ENCODE measurements around the gene SIDT2. TPM values are rescaled to one million over a fixed set of nuclear protein-coding genes. Genes with fewer than 3 reads are reported as not detected.

SIDT2 gene
- total RNA-seq, 1 experiment from 2014 or later, result 20.3 TPM

DNA sequence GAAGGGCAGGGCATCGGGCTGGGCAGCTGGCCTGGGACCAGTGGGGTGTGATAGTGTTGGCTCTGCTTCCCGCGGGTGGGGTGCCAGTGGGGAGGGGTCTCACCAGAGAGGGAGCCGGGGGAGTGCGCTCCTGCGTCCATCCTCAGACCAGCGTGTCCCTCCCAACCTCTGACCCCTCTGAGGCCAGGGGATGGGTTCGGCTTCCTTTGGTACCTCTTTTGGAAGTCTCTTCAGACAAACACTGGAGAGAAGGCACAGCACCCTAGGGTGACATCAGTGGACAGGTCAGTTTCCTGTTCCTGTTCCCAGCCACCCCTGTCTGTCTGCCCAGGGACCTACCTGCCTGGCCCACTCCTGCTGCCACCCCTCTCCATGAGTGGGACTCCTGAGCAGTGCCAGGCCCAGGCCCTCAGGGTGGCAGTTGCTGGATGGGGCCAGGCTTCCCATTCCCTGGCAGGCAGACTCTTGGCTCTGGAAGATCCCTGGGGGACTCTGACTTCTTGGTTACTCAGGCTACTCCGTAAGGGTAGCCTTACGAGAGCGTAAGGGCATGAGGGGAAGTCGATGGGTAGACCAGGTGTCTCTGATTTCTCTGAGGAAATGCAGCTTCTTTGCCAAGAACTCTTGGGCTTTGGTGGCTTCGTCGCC is 23.2 kb downstream of the SIDT2 start:
- no TSS peak for BruUV-seq (replicated peaks)
- H3K4me2 ChIP-seq, result no peak overlapping the region
- H3K27ac ChIP-seq, result no peak overlapping the region
- intact Hi-C loops (cut with micrococcal nuclease; ENCODE audit: unreplicated experiment), result no loop called here
- POLR2A ChIA-PET (ENCODE audit: unreplicated experiment), result no interaction called here
- CTCF ChIA-PET, result interaction anchor here (0.7 kb wide), 1 partner anchor 42 kb away, joined by 3 read pairs; no protein-coding TSS in a partner anchor
- DNase-seq, result no peak
- no peaks in the 10 kb centered on the region for H3F3A ChIP-seq (ENCODE audit: insufficient read depth, low read depth)
- no peaks in the 10 kb centered on the region for H3K27me3 ChIP-seq (ENCODE audit: insufficient read depth, low read depth)
- no peaks in the 10 kb centered on the region for H3K79me2 ChIP-seq (ENCODE audit: low read depth)
- no peak overlapping the region for H2AFZ ChIP-seq
- TF ChIP-seq EZH2 (IDR thresholded peaks at IDR 0.05; ENCODE audit: low read depth), result no peak
- no peak for TF ChIP-seq CTCF (conservative IDR thresholded peaks at IDR 0.05)
- H3K4me1 ChIP-seq (replicated peaks; ENCODE audit: insufficient read depth), result no peaks in the 10 kb centered on the region
- no peaks in the 10 kb centered on the region for H3K36me3 ChIP-seq (ENCODE audit: low read depth)
- H3K9me2 ChIP-seq (ENCODE audit: insufficient read depth), result no peaks in the 10 kb centered on the region
- H4K20me1 ChIP-seq (ENCODE audit: insufficient read depth), result no peaks in the 10 kb centered on the region; the same call in 1 of the 2 replicates
- no peak overlapping the region for H3K4me3 ChIP-seq
- H3K9me3 ChIP-seq (ENCODE audit: insufficient read depth, low read depth), result no peaks in the 10 kb centered on the region

GRCh38 chr11:117202386-117203068 is 24.0 kb downstream of the SIDT2 start:
- H2AFZ ChIP-seq, result no peak overlapping the region
- no peaks in the 10 kb centered on the region for H3K9me3 ChIP-seq (ENCODE audit: insufficient read depth, low read depth)
- no peaks in the 10 kb centered on the region for H3K9me2 ChIP-seq (ENCODE audit: insufficient read depth)
- no peak for TF ChIP-seq EZH2 (IDR thresholded peaks at IDR 0.05; ENCODE audit: low read depth)
- no peak for TF ChIP-seq CTCF (conservative IDR thresholded peaks at IDR 0.05)
- no peaks in the 10 kb centered on the region for H3F3A ChIP-seq (ENCODE audit: insufficient read depth, low read depth)
- ChIA-PET POLR2A (ENCODE audit: unreplicated experiment) (no interaction called here), CTCF (interaction anchor here (0.7 kb wide), 1 partner anchor 42 kb away, joined by 3 read pairs; no protein-coding TSS in a partner anchor)
- H3K79me2 ChIP-seq (ENCODE audit: low read depth), result no peaks in the 10 kb centered on the region
- no peaks in the 10 kb centered on the region for H4K20me1 ChIP-seq (ENCODE audit: insufficient read depth)
- no TSS peak for BruUV-seq (replicated peaks)
- H3K4me1 ChIP-seq (replicated peaks; ENCODE audit: insufficient read depth), result no peaks in the 10 kb centered on the region
- no peaks in the 10 kb centered on the region for H3K27me3 ChIP-seq (ENCODE audit: insufficient read depth, low read depth)
- no peak overlapping the region for H3K27ac ChIP-seq
- intact Hi-C loops (cut with micrococcal nuclease; ENCODE audit: unreplicated experiment), result no loop called here
- no peak overlapping the region for H3K4me2 ChIP-seq
- no peak overlapping the region for H3K4me3 ChIP-seq
- no peaks in the 10 kb centered on the region for H3K36me3 ChIP-seq (ENCODE audit: low read depth)
- no peak for DNase-seq

DNA sequence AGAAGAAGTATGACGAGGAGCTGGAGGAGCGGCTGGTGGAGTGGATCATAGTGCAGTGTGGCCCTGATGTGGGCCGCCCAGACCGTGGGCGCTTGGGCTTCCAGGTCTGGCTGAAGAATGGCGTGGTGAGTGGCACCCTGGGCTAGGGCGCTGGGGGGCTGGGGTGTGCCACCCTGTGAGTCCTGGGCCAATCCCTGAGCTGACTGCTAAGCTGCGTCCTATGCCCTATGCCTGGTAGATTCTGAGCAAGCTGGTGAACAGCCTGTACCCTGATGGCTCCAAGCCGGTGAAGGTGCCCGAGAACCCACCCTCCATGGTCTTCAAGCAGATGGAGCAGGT is 24.5 kb downstream of the SIDT2 start:
- no peaks in the 10 kb centered on the region for H3F3A ChIP-seq (ENCODE audit: insufficient read depth, low read depth)
- H3K9me2 ChIP-seq (ENCODE audit: insufficient read depth), result no peaks in the 10 kb centered on the region
- no peaks in the 10 kb centered on the region for H3K36me3 ChIP-seq (ENCODE audit: low read depth)
- intact Hi-C loops (cut with micrococcal nuclease; ENCODE audit: unreplicated experiment), result no loop called here
- H4K20me1 ChIP-seq (ENCODE audit: insufficient read depth), result no peaks in the 10 kb centered on the region
- H3K9me3 ChIP-seq (ENCODE audit: insufficient read depth, low read depth), result no peaks in the 10 kb centered on the region
- TF ChIP-seq EZH2 (IDR thresholded peaks at IDR 0.05; ENCODE audit: low read depth) (no peak), CTCF (conservative IDR thresholded peaks at IDR 0.05) (no peak)
- no peaks in the 10 kb centered on the region for H3K79me2 ChIP-seq (ENCODE audit: low read depth)
- no peaks in the 10 kb centered on the region for H3K27me3 ChIP-seq (ENCODE audit: insufficient read depth, low read depth)
- H3K4me3 ChIP-seq, result no peak overlapping the region
- ChIA-PET CTCF (no interaction called here), POLR2A (ENCODE audit: unreplicated experiment) (no interaction called here)
- DNase-seq, result no peak
- BruUV-seq (replicated peaks), result no TSS peak
- H2AFZ ChIP-seq, result no peak overlapping the region
- H3K27ac ChIP-seq, result no peak overlapping the region
- H3K4me1 ChIP-seq (replicated peaks; ENCODE audit: insufficient read depth), result no peaks in the 10 kb centered on the region
- H3K4me2 ChIP-seq, result no peak overlapping the region
